GM18519 (cell line): ENCODE data around the gene TBCA.
A peak's percentile ranks its signal among the peaks of the same experiment; 100 is the strongest.

Experiments
- ATAC-seq: cut with Tn5 transposase; IDR thresholded peaks from one replicate; pipeline ENCODE4 v1.9.1; 2021; ENCODE audit warnings: mild to moderate bottlenecking, moderate library complexity; ENCODE audit not compliant: unreplicated experiment, low FRiP score

TBCA gene, protein sequence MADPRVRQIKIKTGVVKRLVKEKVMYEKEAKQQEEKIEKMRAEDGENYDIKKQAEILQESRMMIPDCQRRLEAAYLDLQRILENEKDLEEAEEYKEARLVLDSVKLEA

DNA sequence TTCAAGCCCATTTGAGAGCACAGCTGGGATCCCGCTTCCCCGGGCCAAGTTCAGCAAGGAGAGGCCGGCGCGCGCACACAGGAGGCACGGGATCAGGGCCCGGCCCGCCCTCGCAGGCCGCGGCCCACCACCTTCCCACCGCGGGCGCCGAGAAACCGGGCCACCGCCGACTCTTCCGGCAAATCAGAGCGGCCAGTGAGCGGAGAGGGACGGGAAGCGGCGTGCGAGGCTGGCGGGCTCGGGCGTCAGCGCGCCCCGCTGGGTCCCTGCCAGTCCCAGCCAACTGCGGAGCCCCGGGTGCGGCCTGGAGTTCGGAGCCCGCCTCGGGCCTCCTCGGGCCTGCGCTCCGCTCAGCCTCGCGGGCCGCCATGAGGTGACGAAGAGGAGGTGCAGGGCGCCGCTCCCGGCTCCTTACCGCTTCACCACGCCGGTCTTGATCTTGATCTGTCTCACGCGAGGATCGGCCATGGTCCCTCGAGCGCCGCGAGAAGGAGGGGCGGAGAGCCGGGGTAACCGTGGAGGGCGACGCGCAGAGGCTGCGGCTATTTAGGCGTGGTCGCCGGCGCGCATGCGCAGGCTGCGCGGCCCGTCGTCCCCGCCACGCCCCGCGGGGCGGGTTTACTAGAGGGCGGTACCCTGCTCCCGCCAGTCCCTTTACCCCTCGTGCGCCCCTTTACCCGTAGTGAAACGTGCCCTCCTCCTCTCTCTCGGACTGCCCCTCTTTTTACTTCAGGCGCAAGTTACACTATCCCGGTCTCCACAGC is at the start of gene TBCA:
TBCA (minus strand) TSS at position 550 of the 764 bp plus-strand sequence; CDS start at position 468, 82 bp downstream.
- ATAC-seq = peak; percentile 92

DNA sequence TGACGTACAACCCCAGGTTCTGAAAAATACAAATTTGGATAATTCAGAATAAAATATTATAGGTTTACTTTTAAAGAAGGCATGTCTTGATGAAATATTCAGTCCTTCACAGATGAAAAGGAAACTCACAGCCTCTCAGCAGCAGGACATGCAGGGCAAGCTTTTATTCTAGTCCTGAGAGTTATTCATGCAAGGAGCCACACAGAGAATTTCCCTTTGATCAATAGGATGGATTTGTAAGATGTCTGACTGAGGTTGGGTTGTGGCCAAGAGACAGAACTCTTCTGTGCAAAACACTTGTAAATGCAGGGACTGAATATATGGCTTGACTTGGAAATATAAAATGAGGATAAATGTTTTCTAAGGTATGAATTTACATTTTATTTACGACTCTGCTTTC is 48.8 kb upstream of the TBCA start:
- ATAC-seq = no peak

DNA sequence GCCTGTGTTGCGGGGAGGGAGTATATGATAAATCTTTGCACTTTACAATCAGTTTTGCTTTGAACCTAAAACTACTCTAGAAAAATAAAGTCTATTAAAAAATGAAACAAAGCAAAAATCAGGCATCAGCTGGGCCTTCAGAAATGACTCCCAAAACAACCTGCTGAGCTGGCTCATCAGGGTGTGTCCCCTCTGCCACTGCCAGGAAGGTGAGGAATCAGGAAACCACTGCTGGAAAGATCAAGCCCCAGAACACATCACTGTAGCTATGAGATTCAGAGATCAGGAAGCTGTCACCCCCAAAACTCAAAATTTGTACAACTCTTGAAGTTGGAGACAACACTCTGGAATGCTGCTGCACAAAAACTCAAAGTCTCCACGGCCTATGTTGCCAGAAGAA is 40.5 kb upstream of the TBCA start:
- no peak for ATAC-seq

DNA sequence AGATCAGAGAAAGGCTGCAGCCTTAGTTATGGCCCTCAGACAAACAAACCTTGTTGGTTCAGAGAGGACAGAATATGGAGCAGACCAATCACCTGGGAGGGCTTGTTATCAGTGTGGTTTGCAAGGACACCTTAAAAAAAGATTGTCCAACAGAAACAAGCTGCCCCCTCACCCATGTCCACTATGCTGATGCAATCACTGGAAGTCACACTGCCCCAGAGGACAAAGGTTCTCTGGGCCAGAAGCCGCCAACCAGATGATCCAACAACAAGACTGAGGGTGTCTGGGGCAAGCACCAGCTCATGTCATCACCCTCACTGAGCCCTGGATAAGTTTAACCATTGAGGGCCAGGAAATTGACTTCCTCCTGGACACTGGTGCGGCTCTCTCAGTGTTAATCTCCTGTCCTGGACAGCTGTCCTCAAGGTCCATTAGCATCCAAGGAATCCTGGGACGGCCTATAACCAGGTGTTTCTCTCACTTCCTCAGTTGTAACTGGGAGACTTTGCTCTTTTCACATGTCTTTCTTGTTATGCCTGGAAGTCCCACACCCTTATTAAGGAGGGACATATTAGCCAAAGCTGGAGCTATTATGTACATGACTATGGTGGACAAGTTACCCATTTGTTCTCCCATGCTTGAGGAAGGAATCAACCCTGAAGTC is 36.9 kb upstream of the TBCA start:
- no peak for ATAC-seq

GRCh38 chr5:77806213-77806843 is 30.2 kb upstream of the TBCA start:
- no peak for ATAC-seq

DNA sequence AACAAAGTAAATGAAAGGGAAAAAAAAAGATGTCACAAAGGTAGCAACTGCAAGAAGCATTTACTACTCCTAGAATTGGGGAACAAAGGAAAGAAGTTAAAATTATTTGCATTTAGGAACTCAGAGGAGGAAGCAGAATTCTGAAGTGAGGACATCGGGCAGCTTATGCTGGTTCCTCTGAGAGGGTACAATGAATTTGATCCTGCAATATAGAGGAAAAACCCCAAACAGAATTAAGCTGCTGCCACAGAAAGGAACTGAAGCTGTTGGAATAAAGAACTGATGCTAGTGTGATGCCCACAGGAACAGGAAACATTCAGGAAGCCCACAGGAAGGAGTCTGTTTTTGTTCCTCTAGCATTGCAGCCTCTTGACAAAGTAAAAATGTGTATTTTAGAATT is 22.3 kb upstream of the TBCA start:
- ATAC-seq = no peak

DNA sequence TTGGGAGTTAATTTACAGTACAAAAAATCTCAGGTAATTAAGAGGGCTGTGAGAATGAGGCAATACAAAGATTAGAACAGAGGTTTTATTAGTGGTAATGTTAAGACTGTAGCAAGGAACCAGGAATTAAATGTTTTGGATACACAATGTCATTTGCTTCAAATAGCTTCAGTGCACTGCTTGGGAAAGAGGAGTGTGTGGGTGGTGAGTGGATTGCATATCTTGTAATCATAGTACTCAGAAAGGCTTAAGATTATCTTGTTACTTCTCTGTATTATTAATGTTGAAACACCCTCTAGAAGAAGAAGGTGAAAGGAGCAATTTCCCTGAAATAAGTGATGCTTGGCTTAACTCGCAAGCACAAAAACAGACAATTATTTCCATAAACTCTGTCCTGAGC is 21.0 kb upstream of the TBCA start:
- ATAC-seq = no peak

DNA sequence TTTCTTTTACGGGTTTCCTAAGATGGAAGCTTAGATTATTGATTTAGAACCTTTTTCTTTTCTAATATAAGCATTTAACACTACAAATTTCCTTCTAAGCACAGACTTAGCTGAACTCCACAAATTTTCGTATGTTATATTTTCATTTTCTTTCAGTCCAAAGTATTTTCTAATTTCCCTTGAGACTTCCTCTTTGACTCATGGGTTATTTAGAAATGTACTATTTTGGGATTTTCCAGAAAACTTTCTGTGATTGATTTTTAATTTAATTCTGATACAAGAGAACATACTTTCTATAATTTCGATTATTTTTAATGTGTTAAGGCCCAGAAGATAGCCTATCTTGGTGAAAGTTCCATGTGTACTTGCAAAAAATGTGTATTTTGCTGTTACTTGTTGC is 19.7 kb upstream of the TBCA start:
- ATAC-seq = no peak

GRCh38 chr5:77795268-77795667 is 19.1 kb upstream of the TBCA start:
- no peak for ATAC-seq

DNA sequence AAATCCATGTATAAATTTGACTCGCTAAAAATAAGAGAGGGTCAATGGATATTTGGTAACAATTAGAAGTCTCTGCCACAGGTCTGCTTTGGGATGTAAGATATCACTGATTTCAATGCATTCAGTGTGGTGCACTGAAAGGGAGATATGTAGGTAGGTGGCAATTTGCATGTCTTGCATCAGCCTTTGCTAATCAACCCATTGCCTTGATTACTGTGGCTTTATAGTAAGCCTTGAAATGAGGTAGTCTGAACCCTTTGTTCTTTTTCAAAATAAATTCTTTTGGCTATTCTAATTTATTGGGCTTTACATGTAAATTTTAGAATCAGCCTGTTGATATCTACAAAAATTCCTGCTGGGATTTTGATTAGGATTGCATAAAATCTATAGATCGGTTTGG is 15.8 kb upstream of the TBCA start:
- no peak for ATAC-seq

GRCh38 chr5:77791356-77791755 is 15.2 kb upstream of the TBCA start:
- no peak for ATAC-seq

DNA sequence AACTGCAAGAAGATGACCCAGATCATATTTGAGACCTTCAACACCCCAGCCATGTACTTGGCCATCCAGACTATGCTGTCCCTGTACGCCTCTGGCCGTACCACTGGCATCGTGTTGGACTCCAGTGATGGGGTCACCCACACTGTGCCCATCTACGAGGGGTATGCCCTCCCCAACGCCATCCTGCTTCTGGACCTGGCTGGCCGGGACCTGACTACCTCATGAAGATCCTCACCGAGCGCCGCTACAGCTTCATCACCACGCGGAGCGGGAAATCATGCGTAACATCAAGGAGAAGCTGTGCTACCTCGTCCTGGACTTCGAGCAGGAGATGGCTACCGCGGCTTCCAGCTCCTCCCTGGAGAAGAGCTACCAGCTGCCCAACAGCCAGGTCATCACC is 9.1 kb upstream of the TBCA start:
- ATAC-seq = no peak

DNA sequence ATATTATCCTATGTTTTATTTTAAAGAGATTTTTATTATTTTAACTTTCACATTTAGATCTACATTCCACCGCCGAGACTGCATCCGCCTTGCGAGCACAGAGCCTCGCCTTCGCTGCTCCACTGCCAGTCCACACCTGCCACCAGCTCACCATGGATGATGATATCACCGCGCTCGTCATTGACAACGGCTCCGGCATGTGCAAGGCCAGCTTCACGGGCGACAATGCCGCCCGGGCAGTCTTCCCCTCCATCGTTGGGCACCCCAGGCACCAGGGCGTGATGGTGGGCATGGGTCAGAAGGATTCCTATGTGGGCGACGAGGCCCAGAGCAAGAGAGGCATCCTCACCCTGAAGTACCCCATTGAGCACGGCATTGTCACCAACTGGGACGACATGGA is 8.6 kb upstream of the TBCA start:
- no peak for ATAC-seq

GRCh38 chr5:77781076-77781475 is 4.9 kb upstream of the TBCA start:
- no peak for ATAC-seq

DNA sequence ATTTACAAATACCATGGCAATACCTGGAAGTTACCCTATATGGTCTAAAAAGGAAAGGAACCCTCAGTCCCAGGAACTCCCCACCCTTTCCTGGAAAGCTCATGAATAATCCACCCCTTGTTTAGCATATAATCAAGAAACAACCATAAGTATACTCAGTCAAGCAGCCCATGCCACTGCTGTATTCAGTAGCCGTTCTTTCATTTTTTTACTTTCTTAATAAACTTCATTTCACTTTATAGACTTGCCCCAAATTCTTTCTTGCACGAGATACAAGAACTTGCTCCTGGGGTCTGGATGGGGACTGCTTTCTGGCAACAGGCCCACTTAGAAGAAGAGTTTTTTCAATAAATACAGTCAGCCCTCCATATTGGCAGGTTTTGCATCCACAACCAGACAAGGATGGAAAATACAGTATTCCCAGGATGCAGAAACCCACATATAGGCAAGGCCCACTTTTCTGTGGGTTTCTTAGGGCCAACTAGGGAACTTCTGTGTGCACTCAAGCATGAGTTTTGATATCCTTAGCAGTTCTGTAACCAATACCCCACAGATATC is 2.8 kb upstream of the TBCA start:
- ATAC-seq = no peak

DNA sequence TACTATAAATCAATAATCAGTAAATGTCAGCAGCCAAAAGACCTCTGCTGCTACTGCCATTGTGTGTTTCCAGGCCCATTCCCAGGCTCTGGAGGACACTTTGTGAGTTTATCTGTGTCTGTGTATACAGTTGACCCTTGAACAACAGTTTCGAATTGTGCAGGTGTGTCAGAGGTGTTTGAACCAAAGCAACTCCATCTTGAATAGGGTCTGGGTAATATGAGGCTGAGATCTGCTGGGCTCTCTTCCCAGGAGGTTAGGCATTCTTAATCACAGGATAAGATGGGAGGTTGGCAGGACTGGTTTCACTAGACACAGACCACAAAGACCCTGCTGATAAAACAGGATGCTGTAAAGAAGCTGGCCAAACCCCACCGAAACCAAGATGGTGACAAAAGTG is 2.3 kb upstream of the TBCA start:
- ATAC-seq = no peak

DNA sequence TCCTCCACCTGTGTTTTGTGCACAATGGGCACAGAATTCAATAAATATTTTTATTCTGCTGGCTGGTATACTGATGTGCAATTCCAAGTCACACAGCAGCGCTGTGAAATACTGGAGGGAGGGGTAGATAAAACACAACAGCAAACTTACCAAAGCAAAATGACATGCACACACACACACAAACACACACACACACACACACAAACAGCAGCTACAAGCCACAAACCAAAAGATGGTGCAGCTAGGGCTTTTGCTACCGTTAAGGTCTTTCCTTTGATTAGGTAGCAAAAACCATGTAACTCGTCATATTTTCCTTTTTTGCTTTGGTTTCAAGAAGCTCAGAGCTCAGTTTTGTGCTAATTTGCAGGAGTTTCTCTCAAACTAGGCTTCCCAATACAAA is 1.8 kb upstream of the TBCA start:
- no peak for ATAC-seq

DNA sequence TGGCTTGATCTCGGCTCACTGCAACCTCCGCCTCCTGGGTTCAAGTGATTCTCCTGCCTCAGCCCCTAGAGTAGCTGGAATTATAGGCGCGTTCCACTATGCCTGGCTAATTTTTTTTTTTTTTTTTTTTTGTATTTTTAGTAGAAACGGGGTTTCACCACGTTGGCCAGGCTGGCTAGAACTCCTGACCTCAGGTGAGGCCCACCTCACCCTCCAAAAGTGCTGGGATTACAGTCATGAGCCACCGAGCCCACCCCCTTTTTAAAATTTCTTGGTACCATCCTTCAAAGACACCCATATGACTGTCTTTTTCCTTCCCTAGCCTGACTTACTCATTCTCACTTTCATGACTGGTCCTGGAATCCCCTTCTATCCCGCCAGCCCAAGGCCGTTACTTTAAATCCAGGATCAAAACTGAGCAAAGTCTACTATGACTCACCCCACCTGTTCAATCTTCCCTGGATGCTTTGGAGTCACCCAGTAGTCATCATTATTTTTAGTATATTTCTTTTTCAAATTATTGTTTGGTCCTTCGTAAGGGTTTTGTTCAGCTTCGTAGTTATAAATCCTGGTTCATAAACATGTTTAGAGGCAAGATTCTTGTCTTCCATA is 1.2 kb upstream of the TBCA start:
- no peak for ATAC-seq

GRCh38 chr5:77776554-77777206 is 541 bp upstream of the TBCA start:
- no peak for ATAC-seq
